ENCODE measurements around the gene GPC3. TPM values are rescaled to one million over a fixed set of nuclear protein-coding genes. Genes with fewer than 3 reads are reported as not detected.

GPC3 gene
- total RNA-seq, 4 donors from 2014 or later: 3.3 to 172 (median 21.2) TPM

GRCh38 chrX:133812402-133812801, 173.0 kb downstream of the GPC3 start:
- Histone ChIP-seq H3K4me3 (no peak overlapping the region), H3K4me1 (no peaks in the 10 kb centered on the region), H3K36me3 (no peaks in the 10 kb centered on the region), H3K27ac (no peak overlapping the region), H3K27me3 (no peaks in the 10 kb centered on the region), H3K9me3 (no peaks in the 10 kb centered on the region)
- TF ChIP-seq CTCF (IDR thresholded peaks at IDR 0.05): no peak
- no peak for TF ChIP-seq POLR2A (IDR thresholded peaks at IDR 0.05)
- intact Hi-C loops (cut with DNase I; ENCODE audit: low total_unique reads): no loop called here
- DNase-seq: no peak

- Histone ChIP-seq H3K27me3 (no peaks in the 10 kb centered on the region), H3K27ac (no peak overlapping the region), H3K4me3 (no peak overlapping the region), H3K4me1 (no peaks in the 10 kb centered on the region), H3K36me3 (no peaks in the 10 kb centered on the region), H3K9me3 (no peaks in the 10 kb centered on the region)
- intact Hi-C loops (cut with DNase I; ENCODE audit: low total_unique reads): no loop called here
- no peak for DNase-seq
- no peak for TF ChIP-seq CTCF (IDR thresholded peaks at IDR 0.05)
- no peak for TF ChIP-seq POLR2A (IDR thresholded peaks at IDR 0.05)
Measured at GRCh38 chrX:133810925-133811324, 174.5 kb downstream of the GPC3 start.

- Histone ChIP-seq H3K27me3 (no peaks in the 10 kb centered on the region), H3K36me3 (no peaks in the 10 kb centered on the region), H3K4me1 (no peaks in the 10 kb centered on the region), H3K4me3 (no peak overlapping the region), H3K27ac (no peak overlapping the region), H3K9me3 (no peaks in the 10 kb centered on the region)
- intact Hi-C loops (cut with DNase I; ENCODE audit: low total_unique reads): no loop called here
- no peak for DNase-seq
- no peak for TF ChIP-seq CTCF (IDR thresholded peaks at IDR 0.05)
- TF ChIP-seq POLR2A (IDR thresholded peaks at IDR 0.05): no peak
Measured at GRCh38 chrX:133804072-133804471, 181.3 kb downstream of the GPC3 start.

GRCh38 chrX:133796282-133796681, 189.1 kb downstream of the GPC3 start:
- TF ChIP-seq CTCF (IDR thresholded peaks at IDR 0.05) (no peak), POLR2A (IDR thresholded peaks at IDR 0.05) (no peak)
- Histone ChIP-seq H3K4me1 (no peaks in the 10 kb centered on the region), H3K27me3 (no peaks in the 10 kb centered on the region), H3K4me3 (no peak overlapping the region), H3K9me3 (no peaks in the 10 kb centered on the region), H3K27ac (no peak overlapping the region), H3K36me3 (no peaks in the 10 kb centered on the region)
- intact Hi-C loops (cut with DNase I; ENCODE audit: low total_unique reads): no loop called here
- DNase-seq: no peak

- no peak for TF ChIP-seq POLR2A (IDR thresholded peaks at IDR 0.05)
- no peak for TF ChIP-seq CTCF (IDR thresholded peaks at IDR 0.05)
- Histone ChIP-seq H3K36me3 (no peaks in the 10 kb centered on the region), H3K4me1 (no peaks in the 10 kb centered on the region), H3K27me3 (no peaks in the 10 kb centered on the region), H3K9me3 (no peaks in the 10 kb centered on the region), H3K4me3 (no peak overlapping the region), H3K27ac (no peak overlapping the region)
- DNase-seq: no peak
- intact Hi-C loops (cut with DNase I; ENCODE audit: low total_unique reads): no loop called here
Measured at GRCh38 chrX:133794126-133794525, 191.3 kb downstream of the GPC3 start.
